Lower leg skin (tissue), 4 donors: Measurements from ENCODE around the gene HCN4. TPM values are rescaled to one million over a fixed set of nuclear protein-coding genes. Genes with fewer than 3 reads are reported as not detected.

Source experiments
- DNase-seq, 2 donors: peaks; one replicate each; pipeline ENCODE4 v3.0.0-alpha.2; 2019; ENCODE audit warnings: low spot score in 2 of 2
- H3K4me3 ChIP-seq: fragments of 200-600 bp; sonication (generic); 2 replicates; pipeline ENCODE4 v1.5.1; 2017; ENCODE audit warnings: mild to moderate bottlenecking, low read depth; ENCODE audit not compliant: poor library complexity, severe bottlenecking
- POLR2A ChIP-seq, 2 donors: fragments of 450-650 bp; IDR thresholded peaks; one replicate each; pipeline ENCODE4 v1.6.1; 2016 to 2017; ENCODE audit warnings: antibody characterized with exemption in 2 of 2, mild to moderate bottlenecking in 1 of 2, moderate library complexity in 1 of 2
- WGBS, 2 donors: methylation state at CpG; one replicate each; pipeline ENCODE4 v1.1.5; 2018; 5-methylcytosine and 5-hydroxymethylcytosine counted together
- intact Hi-C: fragments of 100-400 bp; cut with DNase I; formaldehyde crosslinking; loops from one replicate; pipeline ENCODE4 v1.15.0; 2023; ENCODE audit warnings: low total_unique reads
- total RNA-seq, 4 donors: library from RNA; depleted of rRNA; stranded (reverse); fragments of >200 nt; gene quantifications; one replicate each; pipeline ENCODE4 v1.1.0, GENCODE V29; 2016
- TF ChIP-seq, protein P1 (sequence below), 3 donors: fragments of 450-650 bp; IDR thresholded peaks; one replicate each; pipeline ENCODE4 v1.5.1; 2016; ENCODE audit warnings: antibody characterized with exemption in 3 of 3, mild to moderate bottlenecking in 3 of 3, moderate library complexity in 2 of 3

The HCN4 gene
- total RNA-seq, 4 donors from 2014 or later, result 0.03 to 0.05 (median 0.04) TPM; not detected in 1

- WGBS, 2 donors, result 83 to 92% methylated on average over 5 of the region's 5 CpGs
- no peak for TF ChIP-seq POLR2A (IDR thresholded peaks at IDR 0.05)
- TF ChIP-seq, protein P1, sequence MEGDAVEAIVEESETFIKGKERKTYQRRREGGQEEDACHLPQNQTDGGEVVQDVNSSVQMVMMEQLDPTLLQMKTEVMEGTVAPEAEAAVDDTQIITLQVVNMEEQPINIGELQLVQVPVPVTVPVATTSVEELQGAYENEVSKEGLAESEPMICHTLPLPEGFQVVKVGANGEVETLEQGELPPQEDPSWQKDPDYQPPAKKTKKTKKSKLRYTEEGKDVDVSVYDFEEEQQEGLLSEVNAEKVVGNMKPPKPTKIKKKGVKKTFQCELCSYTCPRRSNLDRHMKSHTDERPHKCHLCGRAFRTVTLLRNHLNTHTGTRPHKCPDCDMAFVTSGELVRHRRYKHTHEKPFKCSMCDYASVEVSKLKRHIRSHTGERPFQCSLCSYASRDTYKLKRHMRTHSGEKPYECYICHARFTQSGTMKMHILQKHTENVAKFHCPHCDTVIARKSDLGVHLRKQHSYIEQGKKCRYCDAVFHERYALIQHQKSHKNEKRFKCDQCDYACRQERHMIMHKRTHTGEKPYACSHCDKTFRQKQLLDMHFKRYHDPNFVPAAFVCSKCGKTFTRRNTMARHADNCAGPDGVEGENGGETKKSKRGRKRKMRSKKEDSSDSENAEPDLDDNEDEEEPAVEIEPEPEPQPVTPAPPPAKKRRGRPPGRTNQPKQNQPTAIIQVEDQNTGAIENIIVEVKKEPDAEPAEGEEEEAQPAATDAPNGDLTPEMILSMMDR (IDR thresholded peaks at IDR 0.05), result no peak
- no peak for DNase-seq
Observed at GRCh38 chr15:73386238-73386637, 17.5 kb upstream of the HCN4 start.

DNA sequence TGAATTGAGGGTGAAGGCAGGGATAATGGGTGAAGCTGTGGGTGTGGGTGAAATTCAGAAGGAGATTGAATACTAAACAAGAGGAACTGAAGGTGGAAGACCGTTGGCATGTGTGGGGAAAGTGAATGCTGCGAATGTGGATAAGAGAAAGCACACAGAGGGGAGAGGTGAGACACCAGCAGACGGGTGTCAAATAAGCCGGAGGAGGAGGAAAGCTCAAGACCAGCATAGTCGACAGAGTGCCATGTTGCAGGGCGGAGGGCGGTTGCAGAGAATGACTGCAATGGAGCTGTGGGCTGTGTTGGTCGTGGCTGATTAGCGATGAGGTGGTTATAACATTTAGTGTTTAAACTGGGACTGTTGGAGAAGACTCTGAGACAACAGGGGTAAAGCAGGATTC, 16.4 kb upstream of the HCN4 start:
- intact Hi-C loops, result no loop called here
- DNase-seq, result no peak
- TF ChIP-seq, protein P1 (IDR thresholded peaks at IDR 0.05), result no peak
- TF ChIP-seq POLR2A (IDR thresholded peaks at IDR 0.05), result no peak
- WGBS, 2 donors, result 83 to 87% methylated on average over 9 of the region's 9 CpGs
- no peak overlapping the region for H3K4me3 ChIP-seq

More at GRCh38 chr15:73386238-73386637, 17.5 kb upstream of the HCN4 start:
- intact Hi-C loops, result no loop called here
- H3K4me3 ChIP-seq, result no peak overlapping the region

GRCh38 chr15:73383310-73384189, 14.8 kb upstream of the HCN4 start:
- intact Hi-C loops, result no loop called here
- TF ChIP-seq, protein P1 (IDR thresholded peaks at IDR 0.05), result no peak
- no peak for TF ChIP-seq POLR2A (IDR thresholded peaks at IDR 0.05)
- no peak overlapping the region for H3K4me3 ChIP-seq
- WGBS, 2 donors, result 76 to 81% methylated on average over 9 of the region's 9 CpGs
- no peak for DNase-seq

DNA sequence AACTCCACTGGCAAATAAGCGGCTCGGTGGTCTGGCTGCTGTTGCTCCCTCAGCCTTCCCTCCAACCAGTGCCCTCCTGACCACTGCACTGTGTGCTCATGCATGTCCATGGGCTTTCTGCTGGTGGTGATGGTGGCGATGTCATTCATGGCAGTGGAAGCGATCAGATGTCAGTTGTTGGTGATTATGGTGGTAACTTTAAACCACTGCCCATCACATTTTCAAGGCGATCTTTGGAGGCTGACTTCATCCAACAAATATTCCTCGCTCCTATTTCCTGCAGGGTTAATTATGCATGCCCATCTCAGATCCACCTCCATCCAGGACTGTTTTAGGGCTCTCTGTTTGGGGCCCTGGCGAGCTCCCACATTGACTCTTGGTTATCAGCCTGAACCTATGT, 13.4 kb upstream of the HCN4 start:
- WGBS, 2 donors, result 89 to 90% methylated on average over 7 of the region's 7 CpGs

DNA sequence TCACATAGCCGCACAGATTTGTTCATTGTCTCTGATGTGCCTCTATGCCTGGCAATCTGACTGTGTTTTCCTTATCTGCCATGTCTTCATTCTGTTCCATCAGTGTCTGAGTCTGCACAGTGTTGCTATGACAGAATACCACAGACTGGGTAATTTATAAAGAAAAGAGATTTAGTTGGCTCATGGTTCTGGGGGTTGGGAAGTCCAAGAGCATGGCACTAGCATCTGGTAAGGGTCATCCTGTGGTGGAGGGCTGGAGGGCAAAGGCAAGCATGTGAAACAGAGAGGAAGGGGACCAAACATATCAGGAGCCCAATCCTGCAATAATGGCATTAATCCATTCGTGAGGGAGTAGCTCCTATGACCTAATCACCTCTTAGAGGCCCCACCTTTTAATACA, 11.9 kb upstream of the HCN4 start:
- DNase-seq, result no peak
- TF ChIP-seq POLR2A (IDR thresholded peaks at IDR 0.05), result no peak
- TF ChIP-seq, protein P1 (IDR thresholded peaks at IDR 0.05), result no peak
- intact Hi-C loops, result no loop called here
- 75 to 86% methylated on average over 2 of the region's 2 CpGs for WGBS, 2 donors
- H3K4me3 ChIP-seq, result no peak overlapping the region

More for the DNA sequence above, 13.4 kb upstream of the HCN4 start:
- TF ChIP-seq POLR2A (IDR thresholded peaks at IDR 0.05), result no peak
- TF ChIP-seq, protein P1 (IDR thresholded peaks at IDR 0.05), result no peak
- DNase-seq, result no peak
- intact Hi-C loops, result no loop called here
- H3K4me3 ChIP-seq, result no peak overlapping the region
